GM18508 (cell line): ENCODE results near the gene MARCOL.

Source experiments
- ATAC-seq: cut with Tn5 transposase; IDR thresholded peaks from one replicate; pipeline ENCODE4 v1.9.1; 2021; ENCODE audit warnings: moderate number of reproducible peaks; ENCODE audit not compliant: insufficient read depth, unreplicated experiment

Gene MARCOL, protein sequence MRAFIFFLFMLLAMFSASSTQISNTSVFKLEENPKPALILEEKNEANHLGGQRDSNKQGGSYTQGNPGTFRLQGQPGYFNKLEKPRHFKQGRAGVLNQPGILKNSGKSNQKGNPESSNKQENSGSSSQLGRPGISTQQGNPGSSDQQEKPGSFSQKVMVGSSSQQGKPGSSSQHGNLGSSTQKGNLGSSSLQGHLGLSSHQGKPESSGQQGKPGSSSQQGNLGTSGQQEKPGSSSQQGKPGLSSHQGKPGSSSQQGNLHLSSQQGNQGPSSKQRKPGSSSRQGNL

GRCh38 chr5:148238418-148238794, at the start of gene MARCOL:
Gene MARCOL, plus strand, starts transcription at chr5:148238525. Its CDS starts 73 bp downstream, at chr5:148238598.
- ATAC-seq: no peak

DNA sequence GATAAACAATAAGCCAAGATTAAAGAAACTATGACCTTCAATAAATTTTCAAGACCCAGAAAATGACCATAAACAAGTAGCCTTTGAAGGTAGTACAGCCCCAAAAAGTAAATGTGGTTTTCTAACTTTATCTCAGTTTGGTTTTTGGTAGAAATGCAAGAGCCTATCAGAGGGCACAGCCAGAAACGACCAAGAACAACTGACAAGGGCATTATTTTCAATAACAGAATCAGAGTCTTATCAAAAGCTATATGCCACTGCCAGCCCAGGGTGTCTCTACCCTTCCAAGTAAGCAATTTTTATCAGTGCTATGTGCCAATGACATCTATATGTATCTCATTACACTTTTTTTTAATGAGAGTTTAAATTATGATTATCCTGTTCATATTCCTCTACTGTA, 47.3 kb upstream of the MARCOL start:
- ATAC-seq: no peak

- no peak for ATAC-seq
Measured at GRCh38 chr5:148193202-148193601, 45.1 kb upstream of the MARCOL start.

DNA sequence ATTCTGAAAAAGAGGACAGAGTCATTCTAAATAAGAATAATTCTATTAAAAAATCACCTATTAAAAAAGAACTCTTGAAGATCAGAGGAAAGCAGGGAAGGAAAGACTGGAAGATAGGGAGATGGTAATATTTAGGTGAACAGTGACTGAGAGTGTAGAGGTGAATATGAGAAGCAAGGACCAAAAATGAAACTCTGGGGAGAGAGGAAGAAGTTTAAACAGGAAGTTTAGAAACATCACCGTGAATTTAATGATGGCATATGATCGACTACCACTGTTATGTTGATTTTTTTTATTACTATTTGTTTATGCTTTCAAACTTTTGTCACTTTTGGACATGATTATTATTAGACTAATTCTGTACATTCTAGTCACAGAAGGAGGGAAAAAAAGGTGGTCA, 37.2 kb upstream of the MARCOL start:
- ATAC-seq: no peak

- ATAC-seq: no peak
Measured at GRCh38 chr5:148202531-148203203, 35.7 kb upstream of the MARCOL start, which contains the start of gene SPINK6. Gene SPINK6, plus strand, starts transcription at chr5:148203042. Its CDS starts 55 bp downstream, at chr5:148203097.

- no peak for ATAC-seq
Measured at GRCh38 chr5:148205044-148205806, 33.1 kb upstream of the MARCOL start.

- no peak for ATAC-seq
Measured at GRCh38 chr5:148205865-148206264, 32.5 kb upstream of the MARCOL start.

DNA sequence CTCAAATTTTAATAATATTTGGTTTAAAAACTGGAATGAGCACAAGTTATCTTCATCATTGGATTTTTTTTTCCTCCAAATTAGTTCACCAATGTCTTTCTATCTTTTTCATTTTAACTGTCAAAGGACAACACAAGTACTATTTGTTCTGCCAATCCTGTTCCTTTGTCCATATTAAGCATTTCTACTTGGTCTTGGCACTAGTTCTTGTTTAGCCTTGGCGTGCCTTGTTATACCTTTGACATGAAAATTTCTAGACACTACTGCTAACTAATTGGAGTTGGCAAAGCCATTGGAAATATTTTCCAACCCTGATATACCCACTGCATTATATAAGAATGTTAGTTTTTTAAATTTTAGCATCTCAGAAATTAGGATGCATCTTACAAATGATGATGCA, 31.7 kb upstream of the MARCOL start:
- no peak for ATAC-seq

DNA sequence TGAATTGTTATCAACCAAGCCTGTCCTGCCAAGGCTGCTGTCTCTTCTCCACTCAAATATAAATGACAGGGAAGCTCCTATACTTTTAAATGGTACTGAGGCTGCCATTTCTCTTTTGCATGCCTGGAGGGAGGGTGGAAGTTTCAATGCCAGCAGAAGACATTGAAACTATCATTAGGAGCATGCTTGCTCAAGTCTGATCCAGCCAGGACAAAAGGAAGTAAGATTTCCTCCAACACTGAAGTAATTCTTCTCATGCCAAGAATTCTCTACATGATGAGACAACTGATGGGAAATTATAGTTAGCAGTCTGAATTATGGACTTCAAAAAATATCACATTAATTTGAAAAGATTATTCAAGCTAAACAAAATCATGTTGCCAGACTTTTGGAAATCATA, 30.1 kb upstream of the MARCOL start:
- ATAC-seq: no peak

DNA sequence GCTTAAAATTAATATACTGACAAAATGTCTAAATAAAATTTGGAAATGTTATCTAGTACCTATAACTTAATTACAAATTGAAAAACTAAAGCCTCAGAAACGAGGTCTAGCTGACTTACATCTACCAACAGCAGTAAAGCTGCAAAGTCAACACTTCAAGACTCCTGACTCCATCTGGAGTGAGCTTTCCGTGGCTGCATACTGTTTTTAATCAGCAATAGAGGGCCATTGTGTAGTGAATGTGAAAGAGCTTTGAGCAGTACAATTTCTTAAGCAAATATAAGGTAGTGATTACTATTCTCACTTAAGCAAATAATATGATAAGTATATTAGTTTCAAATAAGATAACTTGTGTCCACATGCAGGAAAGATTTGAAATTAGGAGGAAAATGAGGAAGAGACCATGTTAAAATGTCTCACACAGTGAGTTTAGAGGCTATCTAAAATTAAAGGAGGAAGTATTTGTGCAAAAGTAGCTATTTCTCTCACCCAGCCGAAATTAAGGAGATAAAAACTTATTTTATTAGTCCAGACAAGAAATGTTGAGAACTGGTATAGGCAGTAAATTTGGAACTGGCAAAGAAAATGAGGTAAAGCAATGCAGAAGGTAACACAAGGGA, 29.1 kb upstream of the MARCOL start:
- ATAC-seq: no peak

DNA sequence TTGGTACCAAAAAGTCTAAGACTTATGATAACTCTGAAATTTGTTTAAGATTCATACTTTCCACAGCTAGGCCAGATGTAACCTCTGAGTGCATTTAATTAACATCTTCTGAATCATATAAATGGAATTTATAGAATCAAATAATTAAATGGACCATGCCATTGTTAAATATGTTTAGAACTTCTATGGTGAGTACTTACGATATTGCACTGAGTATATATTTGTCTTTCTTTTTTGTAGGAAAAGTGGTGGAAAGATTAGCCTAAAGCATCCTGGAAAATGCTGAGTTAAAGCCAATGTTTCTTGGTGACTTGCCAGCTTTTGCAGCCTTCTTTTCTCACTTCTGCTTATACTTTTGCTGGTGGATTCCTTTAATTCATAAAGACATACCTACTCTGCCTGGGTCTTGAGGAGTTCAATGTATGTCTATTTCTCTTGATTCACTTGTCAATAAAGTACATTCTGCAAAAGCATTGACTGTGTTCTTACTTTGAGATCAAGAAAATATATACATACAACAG, 23.6 kb upstream of the MARCOL start:
- no peak for ATAC-seq

- no peak for ATAC-seq
Measured at GRCh38 chr5:148221508-148221907, 16.8 kb upstream of the MARCOL start.

GRCh38 chr5:148224117-148224742, 14.1 kb upstream of the MARCOL start:
- no peak for ATAC-seq

DNA sequence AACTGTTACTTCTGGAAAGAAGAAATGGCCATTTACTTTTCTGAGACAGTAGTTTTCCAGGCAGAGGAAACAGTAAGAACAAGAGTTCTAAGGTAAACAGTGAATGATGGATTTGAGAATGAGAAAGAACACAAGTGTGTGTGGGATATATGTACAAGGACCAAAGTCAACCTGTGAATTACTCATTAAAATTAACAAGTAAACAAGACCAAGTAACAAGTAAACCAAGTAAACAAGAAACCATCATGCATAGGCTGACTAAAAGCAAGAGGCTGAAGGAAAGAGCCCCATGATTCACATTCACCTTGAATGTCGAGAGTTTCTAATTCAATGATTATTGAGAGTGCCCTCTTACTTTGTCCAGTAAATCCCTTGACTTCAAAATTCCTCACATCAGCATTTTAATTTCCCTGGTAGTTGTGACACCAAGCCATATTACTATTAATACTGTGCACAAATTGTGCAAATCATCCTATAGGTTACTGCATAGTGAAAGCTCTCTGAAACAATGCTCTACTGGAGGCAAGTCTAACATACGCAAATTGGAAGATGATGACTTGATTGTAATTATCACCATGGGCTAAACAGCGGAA, 9.8 kb upstream of the MARCOL start:
- no peak for ATAC-seq

GRCh38 chr5:148229840-148230239, 8.5 kb upstream of the MARCOL start:
- no peak for ATAC-seq

- no peak for ATAC-seq
Measured at GRCh38 chr5:148230240-148230639, 8.1 kb upstream of the MARCOL start.

- no peak for ATAC-seq
Measured at GRCh38 chr5:148237785-148238417, 424 bp upstream of the MARCOL start.

DNA sequence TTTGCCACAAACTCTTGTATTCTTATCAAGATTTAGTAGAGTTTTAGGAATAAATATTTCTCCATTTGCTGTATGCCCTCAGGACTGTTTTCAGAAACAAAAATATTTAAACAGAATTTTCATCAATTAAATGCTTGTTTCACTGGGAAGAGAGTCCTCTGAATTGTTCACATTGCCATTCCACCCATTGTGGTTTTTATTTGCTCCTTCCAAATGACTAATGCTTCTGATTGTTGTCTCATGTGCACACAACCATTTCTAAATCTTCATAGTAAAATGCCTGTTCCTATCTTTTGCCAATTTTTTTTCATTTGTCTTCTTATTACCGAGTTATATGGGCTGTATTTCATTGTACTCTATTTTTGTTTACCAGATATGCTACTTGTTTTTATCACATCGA, 10.6 kb downstream of the MARCOL start:
- ATAC-seq: no peak

DNA sequence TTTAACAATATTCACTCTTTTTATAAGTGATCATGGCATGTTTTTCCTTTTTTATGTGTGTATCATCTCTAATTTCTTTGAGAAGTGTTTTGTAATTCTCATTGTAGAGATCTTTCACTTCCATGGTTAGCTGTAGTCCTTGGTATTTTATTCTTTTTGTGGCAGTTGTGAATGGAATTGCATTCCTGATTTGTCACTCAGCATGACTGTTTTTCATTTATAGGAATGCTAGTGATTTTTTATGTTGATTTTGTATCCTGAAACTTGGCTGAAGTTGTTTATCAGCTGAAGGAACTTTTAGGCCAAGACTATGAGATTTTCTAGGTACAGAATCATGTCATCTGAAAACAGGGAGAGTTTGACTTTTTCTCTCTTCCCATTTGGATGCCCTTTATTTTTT, 17.1 kb downstream of the MARCOL start:
- ATAC-seq: no peak
